Right atrium auricular region (tissue), 2 donors: ENCODE measurements around the gene PDZD2. TPM values are rescaled to one million over a fixed set of nuclear protein-coding genes. Genes with fewer than 3 reads are reported as not detected.

Experiments
- DNase-seq: peaks from one replicate; pipeline ENCODE4 v3.0.0-alpha.2; 2019; ENCODE audit warnings: low spot score
- H3K27ac ChIP-seq, 2 donors: fragments of 200-600 bp; sonication (generic); 1 replicate in 1 of 2; 2 replicates in 1 of 2; pipeline ENCODE4 v1.5.1; 2016 to 2019
- H3K27me3 ChIP-seq, 2 donors: fragments of 200-600 bp; sonication (generic); one replicate each; pipeline versions ENCODE4 v1.5.1 to v1.6.0; 2017 to 2019
- H3K36me3 ChIP-seq: fragments of 200-600 bp; sonication (generic); one replicate; pipeline ENCODE4 v1.5.1; 2016
- H3K4me1 ChIP-seq, 2 donors: fragments of 200-600 bp; sonication (generic); one replicate each; pipeline versions ENCODE4 v1.5.1 to v1.6.0; 2017 to 2019
- H3K4me3 ChIP-seq, 2 donors: fragments of 200-600 bp; sonication (generic); 1 replicate in 1 of 2; 2 replicates in 1 of 2; pipeline ENCODE4 v1.5.1; 2017 to 2019; ENCODE audit warnings: mild to moderate bottlenecking in 1 of 2, moderate library complexity in 1 of 2
- H3K9me3 ChIP-seq, 2 donors: fragments of 200-600 bp; sonication (generic); one replicate each; pipeline ENCODE4 v1.5.1; 2019
- CTCF ChIP-seq, 2 donors: fragments of 200-600 bp; sonication (generic); IDR thresholded peaks; one replicate each; pipeline ENCODE4 v1.5.1; 2019; ENCODE audit warnings: antibody characterized with exemption in 2 of 2
- total RNA-seq, 2 donors: library from RNA; depleted of rRNA; stranded (reverse); fragments of >200 nt; gene quantifications; one replicate each; pipeline ENCODE4 v1.1.0, GENCODE V29; 2016

Gene PDZD2
- total RNA-seq, 2 donors from 2014 or later, result 79.5 to 86.4 TPM

GRCh38 chr5:31703757-31704156 is 64.8 kb downstream of the PDZD2 start:
- no peak overlapping the region for H3K27ac ChIP-seq
- peaks cover 0 to 12% of the 10 kb centered on the region in 2 donors for H3K4me1 ChIP-seq
- no peaks in the 10 kb centered on the region for H3K36me3 ChIP-seq
- no peak for TF ChIP-seq CTCF (IDR thresholded peaks at IDR 0.05)
- H3K9me3 ChIP-seq, result no peaks in the 10 kb centered on the region
- no peak for DNase-seq
- no peaks in the 10 kb centered on the region for H3K27me3 ChIP-seq
- no peak overlapping the region for H3K4me3 ChIP-seq

GRCh38 chr5:31706186-31706585 is 67.3 kb downstream of the PDZD2 start:
- no peak overlapping the region for H3K27ac ChIP-seq
- H3K36me3 ChIP-seq, result no peaks in the 10 kb centered on the region
- peaks cover 0 to 15% of the 10 kb centered on the region in 2 donors for H3K4me1 ChIP-seq
- H3K4me3 ChIP-seq, result no peak overlapping the region
- no peak for DNase-seq
- no peaks in the 10 kb centered on the region for H3K9me3 ChIP-seq
- TF ChIP-seq CTCF (IDR thresholded peaks at IDR 0.05), result no peak
- H3K27me3 ChIP-seq, result no peaks in the 10 kb centered on the region

DNA sequence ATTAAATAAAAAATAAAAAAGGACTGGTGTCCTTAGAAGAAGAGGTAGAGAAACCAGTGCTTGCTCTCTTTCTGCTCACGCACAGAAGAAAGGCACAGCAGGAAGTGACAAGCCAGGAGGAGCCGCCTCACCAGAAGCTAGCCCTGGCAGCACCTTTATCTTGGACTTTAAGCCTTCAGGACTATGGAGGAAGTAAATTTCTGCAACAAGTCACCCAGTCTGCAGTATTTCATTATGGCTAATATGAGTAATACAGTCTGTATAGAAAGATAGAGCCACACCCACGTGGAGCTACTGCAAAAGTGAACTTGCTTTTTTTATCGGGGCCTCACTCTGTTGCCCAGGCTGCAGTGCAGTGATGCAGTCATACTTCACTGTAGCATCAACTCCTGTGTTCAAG is 68.4 kb downstream of the PDZD2 start:
- Histone ChIP-seq H3K4me3 (no peak overlapping the region), H3K4me1 (peaks cover 0 to 21% of the 10 kb centered on the region in 2 donors), H3K36me3 (no peaks in the 10 kb centered on the region), H3K27ac (no peak overlapping the region), H3K9me3 (no peaks in the 10 kb centered on the region), H3K27me3 (no peaks in the 10 kb centered on the region)
- DNase-seq, result no peak
- TF ChIP-seq CTCF (IDR thresholded peaks at IDR 0.05), result no peak

DNA sequence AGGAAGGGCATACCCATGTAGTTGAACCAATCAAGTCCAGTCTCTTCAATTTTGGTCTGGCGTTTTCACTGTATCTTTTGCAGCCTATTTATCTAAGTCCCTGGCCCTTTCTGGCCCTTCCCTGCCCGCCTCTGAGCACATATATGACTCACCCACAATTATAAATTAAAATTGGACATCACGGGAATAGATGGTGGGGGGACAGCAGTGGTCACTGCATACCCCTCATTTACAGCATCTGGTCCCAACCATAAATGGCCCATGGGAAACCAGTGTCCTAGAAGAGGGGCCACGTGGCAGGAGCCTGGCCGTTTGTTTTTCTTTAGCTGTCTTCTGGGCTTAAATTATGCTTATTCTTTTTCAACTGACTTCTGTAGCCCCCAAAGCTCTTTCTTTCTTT is 69.2 kb downstream of the PDZD2 start:
- no peak for TF ChIP-seq CTCF (IDR thresholded peaks at IDR 0.05)
- DNase-seq, result no peak
- Histone ChIP-seq H3K4me3 (no peak overlapping the region), H3K4me1 (peaks cover 0 to 18% of the 10 kb centered on the region in 2 donors), H3K27ac (no peak overlapping the region), H3K9me3 (no peaks in the 10 kb centered on the region), H3K27me3 (no peaks in the 10 kb centered on the region), H3K36me3 (no peaks in the 10 kb centered on the region)

DNA sequence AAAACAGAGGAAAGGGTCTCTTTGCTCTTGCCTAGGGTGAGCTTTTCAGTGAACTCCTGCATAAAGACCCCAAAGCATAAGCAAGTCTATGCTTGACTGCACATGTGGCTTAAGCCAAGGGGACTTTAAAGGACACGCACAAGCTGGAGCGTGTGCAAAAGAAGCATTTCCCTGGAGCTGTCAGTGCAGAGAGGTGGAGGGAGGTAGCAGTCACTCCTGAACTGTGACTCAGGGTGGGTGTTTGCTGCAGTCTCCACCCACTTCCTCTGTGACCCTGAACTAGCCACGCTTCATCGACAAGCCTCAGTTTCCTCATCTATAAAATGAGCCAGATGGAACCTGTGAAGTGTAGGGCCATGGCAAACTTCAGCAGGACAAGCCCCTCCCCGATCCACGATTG is 72.4 kb downstream of the PDZD2 start:
- Histone ChIP-seq H3K4me3 (no peak overlapping the region), H3K27me3 (no peaks in the 10 kb centered on the region), H3K4me1 (peaks cover 0 to 18% of the 10 kb centered on the region in 2 donors), H3K27ac (peak overlapping the region in 1 of 2 donors; percentile 47), H3K9me3 (no peaks in the 10 kb centered on the region), H3K36me3 (no peaks in the 10 kb centered on the region)
- DNase-seq, result no peak
- no peak for TF ChIP-seq CTCF (IDR thresholded peaks at IDR 0.05)

DNA sequence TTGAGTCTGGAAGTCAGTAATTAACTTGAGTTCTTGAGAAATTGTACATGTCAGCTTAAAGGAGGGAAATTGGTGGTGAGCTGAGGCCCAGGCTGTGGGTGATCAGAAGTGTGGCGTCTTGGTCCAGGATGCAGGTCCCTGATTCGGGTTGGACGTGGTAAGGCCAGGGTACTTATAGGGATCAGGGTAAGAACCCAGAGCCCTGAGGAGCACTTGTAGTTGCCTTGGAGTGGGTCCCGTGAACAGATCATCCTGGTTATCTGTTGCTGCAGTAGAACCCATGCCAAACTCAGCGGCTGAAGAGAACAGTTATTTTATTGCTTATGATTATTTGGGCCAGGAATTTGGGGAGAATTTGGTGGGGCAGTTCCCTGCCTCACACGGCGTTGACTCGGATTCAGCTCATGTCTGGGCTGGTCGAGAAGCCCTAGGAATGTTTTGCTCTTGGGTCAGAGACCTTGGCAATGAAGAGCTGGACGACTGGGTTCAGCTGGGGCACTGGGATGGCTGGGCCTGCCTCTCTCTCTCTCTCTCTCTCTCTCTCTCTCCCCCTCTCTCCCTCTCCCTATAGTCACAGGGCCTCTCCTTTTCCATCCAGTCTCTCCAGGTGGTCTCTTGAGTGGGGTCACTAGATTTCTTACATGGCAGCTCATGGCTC is 73.1 kb downstream of the PDZD2 start:
- no peaks in the 10 kb centered on the region for H3K9me3 ChIP-seq
- no peak for TF ChIP-seq CTCF (IDR thresholded peaks at IDR 0.05)
- no peak overlapping the region for H3K4me3 ChIP-seq
- no peaks in the 10 kb centered on the region for H3K27me3 ChIP-seq
- peak overlapping the region; percentile 26 to 47 for H3K27ac ChIP-seq
- peaks cover 0 to 18% of the 10 kb centered on the region in 2 donors for H3K4me1 ChIP-seq
- DNase-seq, result no peak
- H3K36me3 ChIP-seq, result no peaks in the 10 kb centered on the region
